H1 (cell line): Measurements from ENCODE around the gene APOL3. TPM values are rescaled to one million over a fixed set of nuclear protein-coding genes. Genes with fewer than 3 reads are reported as not detected.

Experiments
- CTCF ChIA-PET: fragments of 300-600 bp; sonication (Branson Sonifier 250); formaldehyde crosslinking; loops from one replicate; lab custom pipeline; 2021; ENCODE audit not compliant: partially characterized antibody; lab: Charles Lee
- POLR2A ChIA-PET: fragments of 300-600 bp; sonication (Branson Sonifier 250); formaldehyde crosslinking; loops from one replicate; lab custom pipeline; 2021; ENCODE audit warnings: inconsistent platforms; ENCODE audit not compliant: partially characterized antibody; lab: Charles Lee
- DNase-seq, 2 experiments: peaks; one replicate each; pipeline versions ENCODE4 v3.0.0 to v3.0.0-alpha.2; 2010 to 2022; ENCODE audit warnings: low spot score in 2 of 2, low read depth in 1 of 2, mixed read lengths in 1 of 2
- FAIRE-seq: peaks from 2 replicates; lab custom pipeline; 2011; peaks lifted over from hg19 to GRCh38; lab: Jason Lieb, UNC
- H2AFZ ChIP-seq: 2 replicates; pipeline ENCODE4 v1.8.1; 2012; ENCODE audit warnings: low read length, inconsistent platforms
- H2AK5ac ChIP-seq: 2 replicates; pipeline ENCODE4 v1.6.1; 2013; ENCODE audit warnings: low read depth, low read length
- H2BK120ac ChIP-seq: replicated peaks from 2 replicates; pipeline ENCODE3; 2013; ENCODE audit warnings: low read depth, low read length, inconsistent platforms
- H2BK12ac ChIP-seq: 2 replicates; pipeline ENCODE4 v1.6.1; 2013; ENCODE audit warnings: low read depth, low read length
- H2BK15ac ChIP-seq: 2 replicates; pipeline ENCODE4 v1.6.1; 2013; ENCODE audit warnings: low read length
- H2BK20ac ChIP-seq: 2 replicates; pipeline ENCODE4 v1.6.1; 2013; ENCODE audit warnings: low read length
- H2BK5ac ChIP-seq: 2 replicates; pipeline ENCODE4 v1.6.1; 2013; ENCODE audit warnings: low read depth, low read length
- H3K14ac ChIP-seq: 2 replicates; pipeline ENCODE4 v1.6.1; 2013; ENCODE audit warnings: inconsistent platforms; ENCODE audit not compliant: insufficient read length
- H3K18ac ChIP-seq: 2 replicates; pipeline ENCODE4 v1.6.1; 2013; ENCODE audit warnings: low read length; ENCODE audit errors: extremely low read depth
- H3K23ac ChIP-seq: 2 replicates; pipeline ENCODE4 v1.6.1; 2013; ENCODE audit warnings: inconsistent platforms; ENCODE audit not compliant: insufficient read length
- H3K23me2 ChIP-seq: 2 replicates; pipeline ENCODE4 v1.6.1; 2013; ENCODE audit warnings: low read depth, low read length
- H3K27ac ChIP-seq: 2 replicates; pipeline ENCODE4 v1.6.1; 2011; ENCODE audit warnings: low read depth, low read length, inconsistent platforms
- H3K27me3 ChIP-seq, 4 experiments: replicated peaks in 1 of 4; 1 replicate in 1 of 4; 2 replicates in 3 of 4; pipeline versions ENCODE4 v1.6.1 to v1.8.1; 2011 to 2013; ENCODE audit warnings: low read length in 3 of 4, mild to moderate bottlenecking in 3 of 4, inconsistent platforms in 2 of 4, mixed read lengths in 2 of 4, moderate library complexity in 1 of 4; ENCODE audit not compliant: control insufficient read depth in 3 of 4, insufficient read depth in 3 of 4; ENCODE audit errors: extremely low read depth in 1 of 4
- H3K36me3 ChIP-seq, 4 experiments: 2 replicates each; pipeline versions ENCODE4 v1.6.1 to v1.8.1; 2011 to 2013; ENCODE audit warnings: mild to moderate bottlenecking in 4 of 4, low read length in 3 of 4, moderate library complexity in 2 of 4, control low read depth in 1 of 4, inconsistent platforms in 1 of 4; ENCODE audit not compliant: insufficient read depth in 4 of 4, control insufficient read depth in 2 of 4
- H3K4ac ChIP-seq: replicated peaks from 2 replicates; pipeline ENCODE3; 2013; ENCODE audit warnings: low read length, low read depth, mixed read lengths, inconsistent platforms; ENCODE audit not compliant: insufficient read length
- H3K4me1 ChIP-seq, 4 experiments: replicated peaks in 1 of 4; 1 replicate in 1 of 4; 2 replicates in 3 of 4; pipeline versions ENCODE4 v1.6.1 to v1.8.1; 2011 to 2013; ENCODE audit warnings: low read length in 3 of 4, inconsistent platforms in 2 of 4, mixed read lengths in 1 of 4; ENCODE audit not compliant: insufficient read depth in 4 of 4, control insufficient read depth in 3 of 4
- H3K4me2 ChIP-seq, 2 experiments: 2 replicates each; pipeline versions ENCODE4 v1.6.1 to v1.8.1; 2011 to 2013; ENCODE audit warnings: low read depth in 2 of 2, low read length in 2 of 2, control low read depth in 1 of 2, inconsistent platforms in 1 of 2, mild to moderate bottlenecking in 1 of 2; ENCODE audit not compliant: insufficient read depth in 1 of 2
- H3K4me3 ChIP-seq, 4 experiments: fragments of 200-600, 300-600 bp in 1 of 4; sonication (generic), shearing (Covaris generic), sonication (Bioruptor Twin) in 1 of 4; 2 replicates each; pipeline versions ENCODE4 v1.5.1 to v1.8.1; 2011 to 2016; ENCODE audit warnings: low read length in 4 of 4, low read depth in 3 of 4, control low read depth in 2 of 4, inconsistent platforms in 2 of 4, mild to moderate bottlenecking in 2 of 4, mixed read lengths in 1 of 4, moderate library complexity in 1 of 4; ENCODE audit not compliant: insufficient read depth in 2 of 4; ENCODE audit errors: extremely low read depth in 1 of 4
- H3K56ac ChIP-seq: replicated peaks from 2 replicates; pipeline ENCODE3; 2013; ENCODE audit warnings: low read depth, mild to moderate bottlenecking, mixed read lengths, low read length, inconsistent platforms; ENCODE audit not compliant: insufficient read length
- H3K79me1 ChIP-seq: 2 replicates; pipeline ENCODE4 v1.6.1; 2013; ENCODE audit warnings: low read depth, low read length, control low read depth
- H3K79me2 ChIP-seq, 2 experiments: 2 replicates each; pipeline versions ENCODE4 v1.6.1 to v1.8.1; 2012 to 2013; ENCODE audit warnings: low read length in 2 of 2, mild to moderate bottlenecking in 2 of 2, inconsistent platforms in 1 of 2; ENCODE audit not compliant: insufficient read depth in 2 of 2, control insufficient read depth in 1 of 2
- H3K9ac ChIP-seq, 4 experiments: replicated peaks in 1 of 4; 1 replicate in 1 of 4; 2 replicates in 3 of 4; pipeline versions ENCODE4 v1.6.1 to v1.8.1; 2011 to 2013; ENCODE audit warnings: low read depth in 3 of 4, low read length in 3 of 4, control low read depth in 2 of 4, mild to moderate bottlenecking in 2 of 4, moderate library complexity in 2 of 4, inconsistent platforms in 1 of 4; ENCODE audit errors: extremely low read depth in 1 of 4
- H3K9me3 ChIP-seq, 2 experiments: 2 replicates each; pipeline versions ENCODE4 v1.6.1 to v1.8.1; 2012 to 2013; ENCODE audit warnings: mild to moderate bottlenecking in 2 of 2, moderate library complexity in 2 of 2, control low read depth in 1 of 2, inconsistent platforms in 1 of 2, low read depth in 1 of 2, low read length in 1 of 2, mixed read lengths in 1 of 2; ENCODE audit not compliant: insufficient read depth in 2 of 2
- H4K20me1 ChIP-seq, 2 experiments: replicated peaks in 1 of 2; 2 replicates each; pipeline versions ENCODE3 to v1.8.1; 2011 to 2013; ENCODE audit warnings: inconsistent platforms in 2 of 2, low read length in 2 of 2, mild to moderate bottlenecking in 1 of 2; ENCODE audit not compliant: insufficient read depth in 2 of 2, control insufficient read depth in 1 of 2
- H4K5ac ChIP-seq: 2 replicates; pipeline ENCODE4 v1.6.1; 2013; ENCODE audit warnings: low read length, low read depth, mixed read lengths, inconsistent platforms; ENCODE audit not compliant: insufficient read length
- H4K8ac ChIP-seq: 2 replicates; pipeline ENCODE4 v1.8.0; 2013; ENCODE audit warnings: mild to moderate bottlenecking, moderate library complexity, low read length, inconsistent platforms; ENCODE audit not compliant: insufficient read depth; ENCODE audit errors: extremely low read depth
- H4K91ac ChIP-seq: replicated peaks from 2 replicates; pipeline ENCODE3; 2013; ENCODE audit warnings: low read length, mixed read lengths, inconsistent platforms; ENCODE audit not compliant: insufficient read length
- CBX8 ChIP-seq: fragments of 300-800, 300-1000 bp; sonication (generic); IDR thresholded peaks from 2 replicates; pipeline ENCODE4 v1.7.1; 2016; ENCODE audit warnings: low read depth, low read length, borderline replicate concordance
- SP4 ChIP-seq: IDR thresholded peaks from 2 replicates; pipeline ENCODE4 v1.6.1; 2012; ENCODE audit warnings: low read length, inconsistent platforms
- WGBS, 2 experiments: shearing (Covaris generic) in 1 of 2; methylation state at CpG; one replicate each; pipeline versions ENCODE4 v1.1.6 to v1.1.7; 2013 to 2015; ENCODE audit warnings: low lambda C conversion rate in 2 of 2, mixed read lengths in 2 of 2, inconsistent platforms in 1 of 2, low coverage in 1 of 2, missing lambda C conversion rate in 1 of 2; ENCODE audit not compliant: insufficient replicate concordance in 2 of 2, insufficient coverage in 1 of 2, insufficient read length in 1 of 2; ENCODE audit errors: extremely low coverage in 1 of 2, missing lambda C conversion rate in 1 of 2; 5-methylcytosine and 5-hydroxymethylcytosine counted together
- polyA plus RNA-seq, 7 experiments: library from polyadenylated mRNA; depleted of rRNA in 3 of 7; stranded (reverse) in 5 of 7; unstranded in 2 of 7; fragments of >200 nt in 5 of 7; fragments of 200-250 nt in 2 of 7; gene quantifications; 1 replicate in 5 of 7; 2 replicates in 1 of 7; 4 replicates in 1 of 7; pipeline versions ENCODE4 v1.2.1 to v1.2.3, GENCODE V29; 2011 to 2013; ENCODE audit warnings: missing spikeins in 2 of 7, mixed read lengths in 2 of 7
- total RNA-seq: library from RNA; stranded (reverse); fragmentation: NEBNext Ultra II Directional; extraction: Animal tissue kit (Norgen Biotek cat#: 25700); gene quantifications from 2 replicates; pipeline ENCODE4 v1.2.1, GENCODE V29; 2021

Gene APOL3
- total and polyA plus RNA-seq, 2 of the 8 experiments (the other 6 are each of a cell fraction or from before 2014, with no cell fraction given): 0.12 TPM; not detected in 1

DNA sequence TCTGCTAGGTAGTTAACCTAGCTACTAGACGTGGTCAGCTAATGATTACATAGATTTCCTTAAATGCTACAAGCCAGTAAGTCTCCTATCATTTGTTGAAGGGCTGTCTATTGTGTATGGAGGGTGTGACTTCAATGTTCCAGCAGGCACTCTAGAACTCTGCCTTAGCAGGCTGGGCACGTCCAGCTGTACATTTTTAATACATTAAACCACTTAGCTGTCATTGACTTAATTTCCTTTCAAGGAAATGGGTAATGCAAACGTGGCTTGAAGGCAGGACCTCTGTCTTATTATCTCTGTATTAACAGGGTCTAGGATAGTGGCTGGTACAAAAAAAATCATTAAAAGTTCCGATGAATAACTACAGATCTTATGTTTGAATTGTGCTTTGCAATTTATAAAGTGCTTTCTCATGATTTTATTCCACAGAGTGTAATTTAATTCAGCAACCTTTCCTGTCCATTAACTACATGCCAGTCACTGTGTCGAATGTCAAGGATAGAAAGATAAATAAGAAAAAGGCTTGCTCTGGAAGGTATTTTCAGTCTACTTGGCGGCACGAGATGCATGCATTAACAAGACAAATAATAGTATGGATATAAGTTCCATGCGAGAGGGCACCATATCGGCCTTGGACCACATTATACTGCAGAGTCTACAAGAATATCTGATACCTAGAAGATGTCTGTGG is 60.3 kb downstream of the APOL3 start:
- Histone ChIP-seq H2BK120ac (no peak overlapping the region), H3K79me2 (no peaks in the 10 kb centered on the region), H3K4me3 (no peak overlapping the region), H3K27me3 (no peaks in the 10 kb centered on the region), H3K9ac (no peak overlapping the region), H4K8ac (no peak overlapping the region), H3K23me2 (no peaks in the 10 kb centered on the region), H3K18ac (no peak overlapping the region), H3K4me1 (no peaks in the 10 kb centered on the region), H2BK5ac (no peak overlapping the region), H3K27ac (no peak overlapping the region), H4K91ac (no peak overlapping the region), H3K79me1 (no peaks in the 10 kb centered on the region), H3K9me3 (peaks cover 0 to 3% of the 10 kb centered on the region in 2 experiments; a peak in 1 of 4 replicates), H3K14ac (no peak overlapping the region), H3K4me2 (no peak overlapping the region), H3K36me3 (no peaks in the 10 kb centered on the region), H2BK20ac (no peak overlapping the region)
- FAIRE-seq: no peak
- TF ChIP-seq CBX8 (no peak), SP4 (no peak)
- TF ChIP-seq, all 59 proteins: peak for 0
- H3K23ac ChIP-seq: no peak overlapping the region
- no peak overlapping the region for H2BK15ac ChIP-seq
- DNase-seq: no peak
- ChIA-PET POLR2A (no interaction called here), CTCF (interaction anchor here (0.7 to 1.8 kb wide), 3 partner anchors 8 to 34 kb away, joined by 3 to 9 read pairs (median 4); no protein-coding TSS in a partner anchor)
- H2AFZ ChIP-seq: no peak overlapping the region
- H4K20me1 ChIP-seq: no peaks in the 10 kb centered on the region
- H3K4ac ChIP-seq: no peak overlapping the region
- H3K56ac ChIP-seq: no peak overlapping the region
- no peak overlapping the region for H2BK12ac ChIP-seq
- H2AK5ac ChIP-seq: no peak overlapping the region
- 85% methylated on average over 9 of the region's 9 CpGs; no CpG with 5 or more reads in 1 of the 2 experiments for WGBS, 2 experiments
- no peak overlapping the region for H4K5ac ChIP-seq
